HCT116 (cell line): ENCODE measurements around the gene CHAD. TPM values are rescaled to one million over a fixed set of nuclear protein-coding genes. Genes with fewer than 3 reads are reported as not detected.

Experiments used
- ATAC-seq: fragments of 200-7000 bp; cut with Tn5 transposase; 2 replicates; pipeline ENCODE4 v1.9.1; 2020; ENCODE audit warnings: mild to moderate bottlenecking, moderate library complexity
- BruUV-seq: library from RNA; stranded (reverse); fragments of 400-500 nt; replicated peaks from 2 replicates; lab custom pipeline; 2021; lab: Mats Ljungman, UMichigan
- CTCF ChIA-PET: fragments of 300-600 bp; sonication (Branson Sonifier 250); formaldehyde crosslinking; loops from one replicate; lab custom pipeline; 2021; ENCODE audit warnings: antibody characterized with exemption; lab: Charles Lee
- POLR2A ChIA-PET: fragments of 300-600, 350-600 bp; sonication (Branson Sonifier 250); formaldehyde crosslinking; loops from one replicate; lab custom pipeline; 2021; ENCODE audit warnings: antibody characterized with exemption; lab: Charles Lee
- RAD21 ChIA-PET, 2 experiments: fragments of 300-600 bp; sonication (Branson Sonifier 250); formaldehyde crosslinking; loops; one replicate each; lab custom pipeline; 2023; ENCODE audit warnings: low total read pairs in 2 of 2; ENCODE audit not compliant: uncharacterized antibody in 2 of 2, unreplicated experiment in 2 of 2, low non-redundant PET in 1 of 2; lab: Charles Lee
- DNase-seq: peaks from one replicate; pipeline ENCODE4 v3.0.0-alpha.2; 2010; ENCODE audit warnings: low read depth, low spot score
- H2AFZ ChIP-seq: fragments of 200-600 bp; shearing (Covaris generic), sonication (generic); 2 replicates; pipeline ENCODE4 v1.6.1; 2017; ENCODE audit warnings: low read depth, mixed run types, mixed read lengths, antibody characterized with exemption, low read length; ENCODE audit not compliant: poor library complexity, severe bottlenecking
- H3K27ac ChIP-seq: 2 replicates; pipeline ENCODE4 v1.5.1; 2012; ENCODE audit warnings: low read depth, low read length
- H3K27me3 ChIP-seq: fragments of 200-600 bp; sonication (generic); 2 replicates; pipeline ENCODE4 v1.6.1; 2016; ENCODE audit warnings: mixed run types, low read length, mixed read lengths; ENCODE audit not compliant: insufficient read depth
- H3K36me3 ChIP-seq, 2 experiments: fragments of 200-500 bp in 1 of 2; fragments of 200-600 bp in 1 of 2; sonication (Bioruptor generic) in 1 of 2; sonication (generic) in 1 of 2; 2 replicates each; pipeline versions ENCODE4 v1.5.1 to v1.6.1; 2014 to 2016; ENCODE audit warnings: low read length in 2 of 2, inconsistent platforms in 1 of 2, mixed read lengths in 1 of 2, mixed run types in 1 of 2; ENCODE audit not compliant: insufficient read depth in 2 of 2, control insufficient read depth in 1 of 2
- H3K4me1 ChIP-seq, 2 experiments: fragments of 200-600 bp in 1 of 2; sonication (generic) in 1 of 2; 2 replicates each; pipeline versions ENCODE4 v1.5.1 to v1.6.1; 2012 to 2017; ENCODE audit warnings: low read length in 2 of 2, inconsistent platforms in 1 of 2, mild to moderate bottlenecking in 1 of 2, mixed read lengths in 1 of 2, mixed run types in 1 of 2, moderate library complexity in 1 of 2; ENCODE audit not compliant: insufficient read depth in 2 of 2, control insufficient read depth in 1 of 2
- H3K4me2 ChIP-seq: fragments of 200-600 bp; sonication (generic); 2 replicates; pipeline ENCODE4 v1.6.1; 2017; ENCODE audit warnings: mixed run types, low read length, mixed read lengths
- H3K4me3 ChIP-seq, 2 experiments: fragments of 200-600 bp in 1 of 2; sonication (generic) in 1 of 2; replicated peaks in 1 of 2; 2 replicates each; pipeline ENCODE4 v1.5.1; 2011 to 2016; ENCODE audit warnings: low read length in 2 of 2, control low read depth in 1 of 2, low read depth in 1 of 2, mild to moderate bottlenecking in 1 of 2, mixed read lengths in 1 of 2, mixed run types in 1 of 2
- H3K79me2 ChIP-seq: fragments of 200-600 bp; sonication (generic); 2 replicates; pipeline ENCODE4 v1.6.1; 2017; ENCODE audit warnings: mild to moderate bottlenecking, mixed run types, low read length, moderate library complexity, mixed read lengths; ENCODE audit not compliant: insufficient read depth
- H3K9ac ChIP-seq: fragments of 200-600 bp; sonication (generic); 2 replicates; pipeline ENCODE4 v1.6.1; 2016; ENCODE audit warnings: low read length, mixed read lengths
- H3K9me2 ChIP-seq: fragments of 200-600 bp; sonication (generic), shearing (Covaris generic); 2 replicates; pipeline ENCODE4 v1.6.1; 2017; ENCODE audit warnings: mixed run types, mild to moderate bottlenecking, moderate library complexity; ENCODE audit not compliant: insufficient read depth
- H3K9me3 ChIP-seq, 2 experiments: fragments of 200-500 bp in 1 of 2; fragments of 200-600 bp in 1 of 2; sonication (Bioruptor generic) in 1 of 2; sonication (generic) in 1 of 2; 2 replicates each; pipeline ENCODE4 v1.6.1; 2014 to 2017; ENCODE audit warnings: low read length in 2 of 2, mixed read lengths in 2 of 2, inconsistent platforms in 1 of 2, low read depth in 1 of 2, mild to moderate bottlenecking in 1 of 2, mixed run types in 1 of 2, moderate library complexity in 1 of 2; ENCODE audit not compliant: control insufficient read depth in 1 of 2, insufficient read depth in 1 of 2
- H4K20me1 ChIP-seq: fragments of 200-600 bp; sonication (generic), shearing (Covaris generic); 2 replicates; pipeline ENCODE4 v1.6.1; 2017; ENCODE audit warnings: mixed run types, mild to moderate bottlenecking, moderate library complexity; ENCODE audit not compliant: insufficient read depth
- CEBPB ChIP-seq: IDR thresholded peaks from 2 replicates; pipeline ENCODE4 v1.6.1; 2012; ENCODE audit warnings: low read depth
- EZH2 ChIP-seq: fragments of 200-600 bp; sonication (generic); IDR thresholded peaks from 2 replicates; pipeline ENCODE4 v1.6.1; 2017; ENCODE audit warnings: antibody characterized with exemption, mixed run types
- EZH2phosphoT487 ChIP-seq: fragments of 200-600 bp; IDR thresholded peaks from 2 replicates; pipeline ENCODE4 v1.6.1; 2018; ENCODE audit warnings: antibody characterized with exemption, borderline replicate concordance
- JUND ChIP-seq: IDR thresholded peaks from 2 replicates; pipeline ENCODE4 v1.6.1; 2012
- POLR2AphosphoS5 ChIP-seq: IDR thresholded peaks from 2 replicates; pipeline ENCODE4 v1.6.1; 2011; ENCODE audit warnings: mild to moderate bottlenecking, low read depth, low read length, moderate library complexity
- SIN3A ChIP-seq: IDR thresholded peaks from 2 replicates; pipeline ENCODE4 v1.6.1; 2012; ENCODE audit warnings: low read depth
- SP1 ChIP-seq: IDR thresholded peaks from 2 replicates; pipeline ENCODE4 v1.6.1; 2012; ENCODE audit warnings: low read depth
- SRF ChIP-seq: IDR thresholded peaks from 2 replicates; pipeline ENCODE4 v1.6.1; 2012; ENCODE audit warnings: low read depth
- TCF7L2 ChIP-seq: IDR thresholded peaks from 2 replicates; pipeline ENCODE4 v1.7.0; 2011; ENCODE audit warnings: borderline replicate concordance, inconsistent platforms; ENCODE audit not compliant: insufficient read depth, insufficient read length; ENCODE audit errors: extremely low read depth
- YY1 ChIP-seq: IDR thresholded peaks from 2 replicates; pipeline ENCODE4 v1.6.1; 2011; ENCODE audit warnings: low read length, low read depth, moderate library complexity, mild to moderate bottlenecking; ENCODE audit not compliant: insufficient replicate concordance; ENCODE audit errors: extremely low read depth
- ZFX ChIP-seq: fragments of 450-650 bp; IDR thresholded peaks from 2 replicates; pipeline ENCODE4 v1.6.1; 2017
- intact Hi-C: fragments of 100-400 bp; cut with micrococcal nuclease; formaldehyde crosslinking; loops from 2 replicates; pipeline ENCODE4 v1.10.0; 2022
- total RNA-seq: library from RNA; stranded (reverse); gene quantifications from one replicate; pipeline ENCODE4 v1.2.1, GENCODE V29; 2021; ENCODE audit not compliant: unreplicated experiment
- TF ChIP-seq, protein P1 (sequence below): IDR thresholded peaks from 2 replicates; pipeline ENCODE4 v1.6.1; 2011; ENCODE audit warnings: mild to moderate bottlenecking, low read length, moderate library complexity; ENCODE audit not compliant: insufficient replicate concordance; ENCODE audit errors: extremely low read depth
- TF ChIP-seq, protein P2 (sequence below), 3 experiments: fragments of 200-600 bp in 1 of 3; sonication (generic) in 1 of 3; IDR thresholded peaks in 2 of 3; conservative IDR thresholded peaks in 1 of 3; 2 replicates each; pipeline ENCODE4 v1.5.1; 2012 to 2017; ENCODE audit warnings: low read depth in 2 of 3, low read length in 2 of 3, antibody characterized with exemption in 1 of 3, borderline replicate concordance in 1 of 3, control low read depth in 1 of 3, mild to moderate bottlenecking in 1 of 3, mixed read lengths in 1 of 3, mixed run types in 1 of 3, moderate library complexity in 1 of 3; ENCODE audit not compliant: insufficient read depth in 1 of 3
- TF ChIP-seq, protein P3 (sequence below): IDR thresholded peaks from 2 replicates; pipeline ENCODE4 v1.6.1; 2012; ENCODE audit warnings: low read depth
- TF ChIP-seq, protein P4 (sequence below): IDR thresholded peaks from 2 replicates; pipeline ENCODE4 v1.6.1; 2012

Gene CHAD
- total RNA-seq, 1 experiment from 2014 or later, result not detected

DNA sequence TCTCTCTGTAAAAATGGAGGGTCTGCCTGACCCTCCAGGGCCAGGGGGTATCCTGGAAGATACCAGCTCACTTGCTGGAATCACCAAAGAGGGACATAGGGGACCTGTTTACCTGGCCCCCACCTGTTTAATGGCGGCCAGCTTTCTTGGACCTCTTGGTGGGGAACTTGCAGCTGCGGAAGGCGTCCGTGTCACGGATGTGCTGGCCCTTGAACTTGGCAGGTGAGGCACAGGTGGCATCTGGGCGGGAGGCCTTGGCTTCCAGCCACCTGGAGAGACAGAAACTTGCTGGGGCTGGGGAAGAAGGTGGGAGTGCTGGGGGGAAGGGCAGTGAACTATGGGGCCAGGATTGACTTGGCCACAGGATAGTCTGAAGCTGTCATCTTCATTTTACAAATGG is 3.5 kb downstream of the CHAD start:
- Histone ChIP-seq H3K27me3 (no peaks in the 10 kb centered on the region), H3K9ac (no peak overlapping the region), H3K4me2 (no peak overlapping the region), H3K4me3 (no peak overlapping the region), H4K20me1 (no peaks in the 10 kb centered on the region), H3K4me1 (peaks cover 4 to 16% of the 10 kb centered on the region in 2 experiments; a peak in 2 of 4 replicates), H3K9me3 (no peaks in the 10 kb centered on the region), H3K79me2 (no peaks in the 10 kb centered on the region), H3K27ac (no peak overlapping the region), H2AFZ (no peak overlapping the region), H3K36me3 (no peaks in the 10 kb centered on the region), H3K9me2 (no peaks in the 10 kb centered on the region)
- CTCF ChIA-PET, result no interaction called here
- no TSS peak for BruUV-seq
- POLR2A ChIA-PET, result no interaction called here
- no peak for ATAC-seq
- no peak for DNase-seq
- intact Hi-C loops, result no loop called here
- RAD21 ChIA-PET, result no interaction called here
- TF ChIP-seq CEBPB (no peak), POLR2AphosphoS5 (no peak), SRF (no peak), EZH2 (no peak), ZFX (no peak), YY1 (no peak), TCF7L2 (no peak), JUND (no peak), SP1 (no peak), SIN3A (no peak), EZH2phosphoT487 (no peak)
- TF ChIP-seq, protein P1, sequence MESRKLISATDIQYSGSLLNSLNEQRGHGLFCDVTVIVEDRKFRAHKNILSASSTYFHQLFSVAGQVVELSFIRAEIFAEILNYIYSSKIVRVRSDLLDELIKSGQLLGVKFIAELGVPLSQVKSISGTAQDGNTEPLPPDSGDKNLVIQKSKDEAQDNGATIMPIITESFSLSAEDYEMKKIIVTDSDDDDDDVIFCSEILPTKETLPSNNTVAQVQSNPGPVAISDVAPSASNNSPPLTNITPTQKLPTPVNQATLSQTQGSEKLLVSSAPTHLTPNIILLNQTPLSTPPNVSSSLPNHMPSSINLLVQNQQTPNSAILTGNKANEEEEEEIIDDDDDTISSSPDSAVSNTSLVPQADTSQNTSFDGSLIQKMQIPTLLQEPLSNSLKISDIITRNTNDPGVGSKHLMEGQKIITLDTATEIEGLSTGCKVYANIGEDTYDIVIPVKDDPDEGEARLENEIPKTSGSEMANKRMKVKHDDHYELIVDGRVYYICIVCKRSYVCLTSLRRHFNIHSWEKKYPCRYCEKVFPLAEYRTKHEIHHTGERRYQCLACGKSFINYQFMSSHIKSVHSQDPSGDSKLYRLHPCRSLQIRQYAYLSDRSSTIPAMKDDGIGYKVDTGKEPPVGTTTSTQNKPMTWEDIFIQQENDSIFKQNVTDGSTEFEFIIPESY, result no peak
- TF ChIP-seq, protein P2, sequence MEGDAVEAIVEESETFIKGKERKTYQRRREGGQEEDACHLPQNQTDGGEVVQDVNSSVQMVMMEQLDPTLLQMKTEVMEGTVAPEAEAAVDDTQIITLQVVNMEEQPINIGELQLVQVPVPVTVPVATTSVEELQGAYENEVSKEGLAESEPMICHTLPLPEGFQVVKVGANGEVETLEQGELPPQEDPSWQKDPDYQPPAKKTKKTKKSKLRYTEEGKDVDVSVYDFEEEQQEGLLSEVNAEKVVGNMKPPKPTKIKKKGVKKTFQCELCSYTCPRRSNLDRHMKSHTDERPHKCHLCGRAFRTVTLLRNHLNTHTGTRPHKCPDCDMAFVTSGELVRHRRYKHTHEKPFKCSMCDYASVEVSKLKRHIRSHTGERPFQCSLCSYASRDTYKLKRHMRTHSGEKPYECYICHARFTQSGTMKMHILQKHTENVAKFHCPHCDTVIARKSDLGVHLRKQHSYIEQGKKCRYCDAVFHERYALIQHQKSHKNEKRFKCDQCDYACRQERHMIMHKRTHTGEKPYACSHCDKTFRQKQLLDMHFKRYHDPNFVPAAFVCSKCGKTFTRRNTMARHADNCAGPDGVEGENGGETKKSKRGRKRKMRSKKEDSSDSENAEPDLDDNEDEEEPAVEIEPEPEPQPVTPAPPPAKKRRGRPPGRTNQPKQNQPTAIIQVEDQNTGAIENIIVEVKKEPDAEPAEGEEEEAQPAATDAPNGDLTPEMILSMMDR (IDR thresholded peaks at IDR 0.05 in 2 of 3, conservative IDR thresholded peaks at IDR 0.05 in 1 of 3; ENCODE audit: borderline replicate concordance in 1 of 3, insufficient read depth in 1 of 3, low read depth in 2 of 3, low read length in 2 of 3), result no peak
- TF ChIP-seq, protein P3, sequence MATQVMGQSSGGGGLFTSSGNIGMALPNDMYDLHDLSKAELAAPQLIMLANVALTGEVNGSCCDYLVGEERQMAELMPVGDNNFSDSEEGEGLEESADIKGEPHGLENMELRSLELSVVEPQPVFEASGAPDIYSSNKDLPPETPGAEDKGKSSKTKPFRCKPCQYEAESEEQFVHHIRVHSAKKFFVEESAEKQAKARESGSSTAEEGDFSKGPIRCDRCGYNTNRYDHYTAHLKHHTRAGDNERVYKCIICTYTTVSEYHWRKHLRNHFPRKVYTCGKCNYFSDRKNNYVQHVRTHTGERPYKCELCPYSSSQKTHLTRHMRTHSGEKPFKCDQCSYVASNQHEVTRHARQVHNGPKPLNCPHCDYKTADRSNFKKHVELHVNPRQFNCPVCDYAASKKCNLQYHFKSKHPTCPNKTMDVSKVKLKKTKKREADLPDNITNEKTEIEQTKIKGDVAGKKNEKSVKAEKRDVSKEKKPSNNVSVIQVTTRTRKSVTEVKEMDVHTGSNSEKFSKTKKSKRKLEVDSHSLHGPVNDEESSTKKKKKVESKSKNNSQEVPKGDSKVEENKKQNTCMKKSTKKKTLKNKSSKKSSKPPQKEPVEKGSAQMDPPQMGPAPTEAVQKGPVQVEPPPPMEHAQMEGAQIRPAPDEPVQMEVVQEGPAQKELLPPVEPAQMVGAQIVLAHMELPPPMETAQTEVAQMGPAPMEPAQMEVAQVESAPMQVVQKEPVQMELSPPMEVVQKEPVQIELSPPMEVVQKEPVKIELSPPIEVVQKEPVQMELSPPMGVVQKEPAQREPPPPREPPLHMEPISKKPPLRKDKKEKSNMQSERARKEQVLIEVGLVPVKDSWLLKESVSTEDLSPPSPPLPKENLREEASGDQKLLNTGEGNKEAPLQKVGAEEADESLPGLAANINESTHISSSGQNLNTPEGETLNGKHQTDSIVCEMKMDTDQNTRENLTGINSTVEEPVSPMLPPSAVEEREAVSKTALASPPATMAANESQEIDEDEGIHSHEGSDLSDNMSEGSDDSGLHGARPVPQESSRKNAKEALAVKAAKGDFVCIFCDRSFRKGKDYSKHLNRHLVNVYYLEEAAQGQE, result no peak
- TF ChIP-seq, protein P4, sequence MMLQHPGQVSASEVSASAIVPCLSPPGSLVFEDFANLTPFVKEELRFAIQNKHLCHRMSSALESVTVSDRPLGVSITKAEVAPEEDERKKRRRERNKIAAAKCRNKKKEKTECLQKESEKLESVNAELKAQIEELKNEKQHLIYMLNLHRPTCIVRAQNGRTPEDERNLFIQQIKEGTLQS, result no peak
